NCI-H82 treated with DMSO at 0.1 percent for 48 hours (cell line): ENCODE results near the gene SCAF8.
"Not testable (repeated sequence)": the region's sequence is repeated elsewhere in the genome, so short reads cannot be mapped to it uniquely, and the experiment has no call there.

Experiments used
- DNase-seq: peaks from one replicate; lab custom pipeline; 2025; ENCODE audit not compliant: unreplicated experiment; lab: John Stamatoyannopoulos, UW

Gene SCAF8

DNA sequence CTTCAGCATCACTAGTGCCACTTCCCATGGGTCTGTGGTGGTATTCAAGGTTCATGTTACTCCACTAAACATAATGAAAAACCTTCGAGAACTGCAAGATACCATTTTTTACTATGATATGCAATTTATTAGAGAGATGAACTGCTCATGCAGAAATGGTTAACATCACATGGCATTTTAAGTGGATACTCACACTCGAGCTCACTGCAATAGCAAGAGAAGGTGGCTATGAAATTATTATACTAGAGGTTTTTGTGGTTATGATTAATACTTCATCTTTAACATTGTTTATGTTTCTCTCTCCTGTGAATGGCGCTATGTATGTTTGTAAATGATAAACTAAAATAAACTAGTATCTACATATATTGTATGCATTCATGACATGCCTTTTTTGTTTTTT is 35.1 kb downstream of the SCAF8 start:
- no peak for DNase-seq

DNA sequence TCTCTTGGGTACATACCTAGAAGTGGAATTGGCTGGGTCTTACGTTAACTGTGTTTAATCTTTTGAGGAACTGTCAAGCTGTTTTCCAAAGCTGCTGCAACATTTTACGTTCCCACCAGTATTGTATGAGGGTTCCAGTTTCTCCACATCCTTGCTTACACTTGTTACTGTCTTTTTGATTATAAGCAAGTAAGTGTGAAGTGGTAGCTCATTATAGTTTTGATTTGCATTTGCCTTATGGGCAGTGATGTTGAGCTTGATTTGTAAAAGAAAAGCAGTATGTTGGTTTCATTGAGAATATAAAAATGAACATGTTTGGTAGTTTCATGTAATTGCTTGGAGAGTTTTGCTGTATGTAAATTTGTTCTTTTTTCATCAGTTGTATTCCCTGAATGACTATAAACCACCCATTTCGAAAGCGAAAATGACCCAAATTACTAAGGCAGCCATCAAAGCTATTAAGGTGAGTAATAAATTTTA is 40.4 kb downstream of the SCAF8 start:
- DNase-seq = no peak

DNA sequence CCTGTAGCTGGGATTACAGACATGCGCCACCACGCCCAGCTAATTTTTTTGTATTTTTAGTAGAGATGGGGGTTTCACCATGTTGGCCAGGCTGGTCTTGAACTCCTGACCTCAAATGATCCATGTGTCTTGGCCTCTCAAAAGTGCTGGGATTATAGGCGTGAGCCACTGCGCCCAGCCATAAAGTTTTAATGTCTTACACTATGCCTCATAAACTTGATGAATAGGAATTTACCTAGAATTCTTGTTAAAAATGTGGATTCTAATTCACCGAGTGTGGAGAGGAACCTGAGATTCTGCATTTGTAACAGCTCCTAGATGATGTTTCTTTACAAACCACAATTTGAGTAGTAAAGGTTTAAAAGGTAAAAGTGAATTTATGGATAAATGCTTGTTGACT is 45.9 kb downstream of the SCAF8 start:
- DNase-seq = not testable (repeated sequence)

DNA sequence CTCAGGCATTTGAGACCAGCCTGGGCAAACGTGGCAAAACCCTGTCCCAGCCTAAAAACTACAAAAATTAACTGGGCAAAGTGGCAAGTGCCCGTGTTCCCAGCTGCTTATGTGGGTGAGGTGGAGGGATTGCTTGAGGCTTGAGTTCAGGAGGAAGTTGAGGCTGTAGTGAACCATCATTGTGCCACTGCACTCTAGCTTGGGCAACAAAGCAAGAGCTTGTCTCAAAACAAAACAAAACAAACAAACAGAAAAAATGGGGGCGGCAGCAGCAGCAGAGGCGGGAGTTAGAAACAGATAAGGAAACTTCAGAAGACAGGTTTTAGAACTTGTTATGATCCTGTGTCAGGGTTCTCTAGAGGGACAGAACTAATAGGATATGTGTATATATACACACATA is 49.0 kb downstream of the SCAF8 start:
- DNase-seq = no peak

DNA sequence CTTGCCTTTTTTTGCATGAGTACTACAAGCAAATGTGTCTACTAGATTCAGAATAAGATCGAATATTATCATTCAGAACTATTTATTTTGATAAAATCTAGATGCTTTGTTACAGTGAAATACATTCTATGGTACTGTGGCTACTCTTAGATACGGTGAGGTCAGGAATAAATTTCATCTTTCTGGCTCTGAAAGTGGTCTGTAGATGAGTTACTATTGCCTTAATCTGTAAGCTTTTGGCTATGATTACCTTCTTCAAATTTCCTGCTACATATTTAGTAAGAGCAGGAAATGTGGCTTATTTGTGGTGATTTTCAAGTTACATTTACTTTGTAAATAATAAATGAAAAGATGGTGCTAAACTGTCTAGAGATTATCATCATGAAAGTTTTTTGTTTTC is 50.0 kb downstream of the SCAF8 start:
- no peak for DNase-seq

DNA sequence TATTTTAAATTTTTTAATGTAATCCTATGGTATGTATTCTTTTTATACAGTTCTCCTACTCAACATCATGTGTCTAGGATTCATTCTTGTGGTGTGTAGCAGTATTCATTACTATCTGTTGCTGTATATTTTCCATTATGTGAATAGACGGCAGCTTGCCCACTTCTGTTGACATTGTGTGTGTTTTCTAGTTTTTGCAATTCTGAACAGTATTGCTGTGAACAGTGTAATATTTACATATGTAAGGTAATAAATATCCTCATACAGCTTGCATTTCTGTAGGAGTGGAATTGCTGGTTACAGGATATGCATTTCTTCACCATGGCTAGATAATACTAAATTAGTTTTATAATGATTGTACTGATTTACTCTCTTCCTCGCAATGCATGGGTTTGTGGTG is 51.9 kb downstream of the SCAF8 start:
- DNase-seq = no peak

DNA sequence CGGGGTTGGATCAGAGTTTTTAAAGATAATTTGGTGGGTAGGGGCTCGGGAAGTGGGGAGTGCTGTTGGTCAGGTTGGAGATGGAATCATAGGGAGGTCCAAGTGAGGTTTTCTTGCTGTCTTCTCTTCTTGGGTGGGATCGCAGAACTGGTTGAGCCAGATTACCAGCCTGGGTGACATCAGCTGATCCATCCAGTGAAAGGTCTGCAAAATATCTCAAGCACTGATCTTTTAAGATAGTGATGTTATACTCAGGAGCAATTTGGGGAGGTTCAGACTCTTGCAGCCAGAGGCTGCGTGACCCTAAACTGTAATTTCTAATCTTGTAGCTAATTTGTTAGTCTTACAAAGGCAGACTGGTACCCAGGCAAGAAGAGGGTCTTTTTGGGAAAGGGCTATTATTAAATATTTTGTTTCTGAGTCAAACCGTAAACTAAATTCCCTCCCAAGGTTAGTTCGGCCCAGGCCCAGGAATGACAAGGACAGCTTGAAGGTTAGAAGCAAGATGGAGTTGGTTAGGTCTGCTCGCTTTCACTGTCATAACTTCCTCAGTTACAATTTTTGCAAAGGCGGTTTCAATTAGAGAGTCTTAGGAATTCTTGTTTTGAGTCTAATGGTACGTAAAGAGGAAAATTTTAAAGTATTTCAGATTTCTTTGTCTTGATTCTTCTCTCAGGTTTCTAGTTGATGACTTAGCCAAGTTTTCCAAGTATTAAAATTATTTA is 53.1 kb downstream of the SCAF8 start:
- DNase-seq = no peak

DNA sequence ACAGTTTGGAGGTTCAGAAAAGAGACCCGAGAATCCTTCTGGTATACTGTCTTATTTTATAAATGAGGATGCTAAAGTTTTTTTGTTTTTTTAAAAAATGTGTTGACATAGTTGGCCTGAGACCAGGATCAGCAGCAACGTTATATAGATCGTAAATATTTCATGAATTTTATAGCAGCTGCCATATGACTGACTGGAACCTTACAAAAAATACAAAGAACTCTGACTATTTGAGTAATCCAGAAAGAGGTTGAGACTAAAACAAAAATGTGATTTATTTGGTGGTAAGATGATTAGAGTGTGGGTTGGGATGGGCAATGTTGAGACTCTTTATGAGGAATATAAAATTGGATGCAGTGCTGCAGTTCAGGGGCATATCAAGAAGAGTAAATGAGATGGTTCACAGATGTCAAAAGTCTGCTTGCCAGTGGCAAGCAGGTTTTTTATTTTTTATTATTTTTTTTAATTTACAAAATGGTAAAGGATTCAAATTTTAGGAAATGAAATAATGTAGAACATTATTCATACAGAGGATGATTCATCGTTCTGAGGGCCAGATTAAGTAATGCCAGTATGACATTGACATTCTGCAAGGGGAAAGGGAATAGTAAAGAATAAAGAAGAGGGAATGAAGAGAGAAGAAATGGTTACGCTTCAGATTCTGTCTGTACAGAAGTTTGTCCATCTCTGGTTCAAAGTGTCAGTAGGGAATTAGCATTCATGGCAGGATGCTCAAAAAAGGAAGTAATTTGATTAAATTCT is 58.5 kb downstream of the SCAF8 start:
- DNase-seq = no peak

DNA sequence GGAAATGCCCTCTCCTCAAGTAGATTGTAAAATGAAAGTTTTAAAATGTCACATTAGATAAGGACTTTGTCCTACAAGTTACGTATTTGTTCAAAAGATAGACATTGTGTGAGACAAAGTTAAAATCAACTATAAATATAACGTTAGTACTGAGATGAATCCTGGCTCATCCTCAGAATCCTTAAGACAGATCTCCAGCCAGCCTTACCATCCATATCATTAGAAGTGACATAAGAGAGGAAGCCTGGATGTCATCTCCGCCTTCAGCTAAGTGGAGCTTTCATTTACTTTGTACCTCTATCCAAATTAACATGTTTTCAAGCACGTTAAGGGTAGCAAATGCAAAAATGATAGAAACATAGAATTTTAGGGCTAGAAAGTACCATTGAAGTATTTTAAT is 59.1 kb downstream of the SCAF8 start:
- DNase-seq = no peak

DNA sequence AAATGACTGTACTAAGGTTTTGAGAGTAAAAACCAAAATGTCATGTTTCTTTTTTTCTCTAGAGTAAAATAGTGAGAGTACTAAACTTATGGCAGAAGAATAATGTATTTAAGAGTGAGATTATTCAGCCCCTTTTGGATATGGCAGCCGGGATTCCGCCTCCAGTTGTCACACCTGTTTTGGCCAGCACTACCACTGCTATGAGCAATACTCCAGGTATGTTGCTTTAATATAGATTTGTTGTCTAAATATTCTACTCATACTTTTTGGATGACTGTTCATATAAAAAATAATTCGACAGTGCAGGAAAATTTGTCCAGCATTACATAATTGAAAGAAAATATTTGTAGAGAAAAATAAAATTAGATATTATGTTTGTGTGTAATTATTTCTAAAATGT is 59.5 kb downstream of the SCAF8 start:
- DNase-seq = no peak

DNA sequence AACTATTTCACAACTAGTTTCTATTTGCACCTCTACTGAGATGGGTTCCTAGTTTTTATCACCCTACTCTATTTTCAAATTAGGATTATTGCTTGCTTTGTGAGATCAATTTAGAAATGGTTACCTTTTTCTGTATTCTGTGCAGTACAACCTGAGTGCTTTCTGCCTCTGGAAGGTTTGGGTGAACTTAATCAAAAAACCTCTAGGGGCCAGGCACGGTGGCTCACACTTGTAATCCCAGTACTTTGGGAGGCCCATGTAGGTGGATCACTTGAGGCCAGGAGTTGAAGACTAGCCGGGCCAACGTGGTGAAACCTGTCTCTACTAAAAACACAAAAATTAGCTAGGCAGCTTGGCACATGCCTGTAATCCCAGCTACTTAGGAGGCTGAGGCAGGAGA is 63.3 kb downstream of the SCAF8 start:
- no peak for DNase-seq

DNA sequence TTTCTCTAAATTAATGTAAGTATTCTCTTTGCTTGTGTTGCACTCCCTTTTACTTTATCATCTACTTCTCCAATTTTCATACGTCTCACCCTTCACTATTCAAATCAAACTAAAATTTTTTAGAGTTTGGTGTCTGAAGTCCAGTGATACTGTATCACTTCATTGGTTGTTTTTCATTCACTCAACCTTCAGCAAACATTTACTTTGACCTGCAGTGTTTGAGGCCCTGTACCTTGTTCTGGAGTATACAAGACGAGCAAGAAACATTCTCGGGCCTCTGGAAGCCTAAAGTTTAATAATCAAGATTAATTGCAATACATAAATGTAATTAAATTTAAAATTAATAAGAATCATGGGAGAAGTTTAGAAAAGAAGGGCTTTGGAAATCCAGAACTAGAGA is 64.6 kb downstream of the SCAF8 start:
- DNase-seq = no peak

DNA sequence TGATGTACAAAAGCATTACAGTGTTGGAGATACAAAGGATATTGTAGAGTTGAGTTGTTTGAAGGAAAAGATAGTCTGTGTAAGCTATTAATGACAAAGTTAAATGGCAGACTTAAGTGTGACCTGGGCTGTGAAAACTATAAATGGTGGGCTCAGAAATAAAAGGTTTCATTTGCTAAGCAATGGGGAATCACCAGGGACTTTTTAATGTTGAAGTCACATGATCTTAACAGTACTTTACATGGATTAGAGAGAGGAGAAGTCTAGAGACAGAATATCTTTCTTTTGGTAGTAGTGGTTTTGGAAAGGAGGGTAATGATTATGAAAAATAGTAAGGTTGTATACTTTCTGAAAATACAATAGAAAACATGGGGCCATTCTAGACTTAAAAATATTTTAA is 67.1 kb downstream of the SCAF8 start:
- no peak for DNase-seq

DNA sequence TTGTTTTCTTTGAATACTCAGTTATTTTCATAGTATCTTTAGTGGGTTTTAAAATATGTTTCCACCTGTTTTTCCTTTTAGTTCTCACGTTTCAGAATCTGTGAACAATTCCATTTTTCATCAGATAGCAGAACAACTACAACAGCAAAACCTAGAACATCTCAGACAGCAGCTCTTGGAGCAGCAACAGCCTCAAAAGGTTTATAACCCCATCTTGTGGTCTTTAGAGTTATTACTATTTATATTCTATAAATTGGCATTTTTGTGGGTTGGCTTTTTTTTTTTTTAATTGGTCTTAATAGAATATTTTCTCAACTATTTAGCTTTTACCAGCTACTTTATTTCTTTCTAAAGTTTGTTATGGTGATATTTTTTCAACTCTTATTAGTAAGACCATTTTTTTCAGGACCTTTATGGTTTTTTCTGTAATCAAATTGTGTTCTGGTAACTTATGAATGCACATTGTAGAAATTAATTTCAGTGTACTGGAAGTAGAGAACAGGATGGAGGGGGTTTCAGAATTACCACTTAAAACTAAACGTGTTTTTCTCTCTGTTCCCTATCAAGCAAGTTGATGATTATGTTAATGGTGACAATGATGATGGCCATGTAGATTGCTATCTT is 72.2 kb downstream of the SCAF8 start:
- no peak for DNase-seq

DNA sequence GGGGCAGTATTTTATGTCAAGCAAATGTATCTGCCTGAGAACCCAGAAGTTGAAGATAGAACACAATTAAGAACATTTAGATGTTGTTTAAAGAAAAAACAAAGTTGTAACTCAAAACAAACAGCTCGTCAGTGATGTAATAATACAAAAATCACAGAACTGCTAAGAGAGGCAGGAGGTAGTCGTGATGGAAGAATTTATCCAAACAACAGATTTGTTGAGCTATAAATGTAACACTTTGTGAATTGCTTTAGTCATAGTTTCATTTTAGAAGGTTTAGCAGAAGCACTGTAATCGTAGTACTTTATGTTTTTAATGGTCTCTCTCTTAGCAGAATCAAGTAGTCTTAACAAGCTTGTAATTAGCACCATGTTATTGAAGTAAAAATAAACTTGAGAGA is 73.6 kb downstream of the SCAF8 start:
- DNase-seq = no peak

DNA sequence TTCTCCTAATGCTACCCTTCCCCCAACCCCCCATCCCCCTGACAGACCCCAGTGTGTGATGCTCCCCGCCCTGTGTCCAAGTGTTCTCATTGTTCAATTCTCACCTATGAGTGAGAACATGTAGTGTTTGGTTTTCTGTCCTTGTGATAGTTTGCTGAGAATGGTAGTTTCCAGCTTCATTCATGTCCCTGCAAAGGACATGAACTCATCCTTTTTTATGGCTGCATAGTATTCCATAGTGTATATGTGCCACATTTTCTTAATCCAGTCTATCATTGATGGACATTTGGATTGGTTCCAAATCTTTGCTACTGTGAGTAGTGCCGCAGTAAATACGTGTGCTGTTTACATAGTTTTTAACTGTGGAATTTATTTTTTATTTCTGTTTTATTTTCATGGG is 78.4 kb downstream of the SCAF8 start:
- DNase-seq = not testable (repeated sequence)

DNA sequence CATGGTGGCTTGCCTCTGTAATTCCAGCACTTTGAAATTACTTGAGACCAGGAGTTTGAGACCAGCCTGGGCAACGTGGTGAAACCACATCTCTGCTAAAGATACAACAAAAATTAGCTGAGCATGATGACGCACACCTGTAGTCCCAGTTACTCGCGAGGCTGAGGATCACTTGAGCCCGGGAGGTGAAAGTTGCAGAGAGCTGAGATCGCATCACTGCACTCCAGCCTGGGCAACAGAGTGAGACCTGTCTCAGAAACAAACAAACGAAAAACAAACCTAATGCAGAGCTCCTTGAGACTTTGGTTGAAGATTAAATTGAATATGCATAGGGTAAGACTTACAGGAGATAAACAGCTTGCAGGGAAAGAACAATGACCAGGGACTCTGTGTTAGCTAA is 80.8 kb downstream of the SCAF8 start:
- DNase-seq = no peak

DNA sequence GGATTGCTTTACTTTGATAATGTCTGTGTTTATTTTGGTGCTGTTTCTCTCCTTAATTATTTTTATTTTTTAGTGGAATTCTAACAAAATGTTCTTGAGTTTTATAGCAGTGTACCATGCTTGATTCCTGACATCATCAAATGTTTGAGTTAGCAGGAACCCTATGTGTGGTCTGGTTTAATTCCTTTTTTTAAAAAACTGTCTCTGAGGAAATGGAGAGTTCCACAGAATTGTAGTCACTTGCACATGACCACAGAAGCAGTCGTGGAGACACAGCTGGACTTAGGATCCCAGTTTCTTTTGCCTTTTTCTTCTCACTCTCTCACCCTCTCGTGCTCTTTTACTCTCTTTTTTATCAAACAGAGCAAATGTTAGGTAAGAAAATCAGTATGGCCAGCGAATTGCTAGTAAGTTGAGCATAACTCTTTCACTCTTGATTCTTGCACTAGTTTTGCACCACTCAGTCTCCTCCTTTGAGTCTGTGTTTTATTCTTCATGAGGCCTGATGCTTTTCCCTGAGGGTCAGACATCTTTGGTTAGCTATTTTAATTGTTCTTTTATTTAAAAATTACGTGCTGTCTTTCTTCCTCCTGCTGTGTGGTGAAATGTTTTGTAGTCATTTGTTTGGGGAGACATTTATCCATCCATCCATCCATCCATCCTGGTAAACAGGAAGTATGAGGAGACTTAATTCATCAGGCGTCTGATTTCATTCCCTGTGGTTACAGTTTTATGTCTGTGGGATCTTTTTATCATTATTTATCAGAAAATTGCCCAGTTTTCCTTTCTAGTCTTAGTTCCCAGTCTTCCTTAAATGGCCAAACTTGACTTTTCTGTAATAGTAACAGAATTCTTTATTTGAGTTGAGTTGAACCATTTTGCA is 83.0 kb downstream of the SCAF8 start:
- no peak for DNase-seq

DNA sequence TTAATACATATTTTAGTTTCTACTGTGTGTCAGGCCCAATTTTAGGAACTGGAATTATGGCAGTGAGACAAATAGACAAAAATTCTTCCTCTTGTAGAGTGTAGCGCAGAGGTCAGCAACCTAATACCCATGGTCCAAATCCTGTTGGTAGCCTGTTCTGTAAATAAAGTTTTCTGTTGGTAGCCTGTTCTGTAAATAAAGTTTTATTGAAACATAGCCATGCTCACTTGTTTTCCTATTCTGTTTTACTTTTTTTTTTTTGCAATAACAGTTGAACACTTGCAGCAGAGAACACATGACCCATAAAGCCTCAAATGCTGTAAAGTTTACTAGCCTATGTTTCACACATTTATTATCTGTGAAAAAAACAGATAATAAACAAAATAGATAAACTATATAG is 87.9 kb downstream of the SCAF8 start:
- no peak for DNase-seq

DNA sequence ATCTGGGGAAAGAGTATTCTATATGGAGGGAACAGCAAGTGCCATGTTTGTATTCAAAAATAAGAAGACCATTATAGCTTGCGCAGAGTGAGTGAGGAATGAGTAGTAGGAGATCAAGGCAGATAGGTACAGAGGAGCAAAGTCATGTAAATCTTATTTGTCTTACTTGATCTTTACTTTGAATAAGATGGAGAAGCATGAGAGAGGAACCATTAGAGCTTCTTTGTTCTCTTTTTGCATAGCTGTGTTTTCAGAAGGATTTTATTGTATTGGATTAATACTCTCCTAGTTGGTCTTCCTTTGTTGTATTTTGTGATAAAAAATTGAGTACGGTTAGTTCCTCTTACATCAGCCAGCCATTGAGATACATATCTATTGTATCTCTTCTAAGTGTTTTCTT is 88.4 kb downstream of the SCAF8 start:
- DNase-seq = no peak

DNA sequence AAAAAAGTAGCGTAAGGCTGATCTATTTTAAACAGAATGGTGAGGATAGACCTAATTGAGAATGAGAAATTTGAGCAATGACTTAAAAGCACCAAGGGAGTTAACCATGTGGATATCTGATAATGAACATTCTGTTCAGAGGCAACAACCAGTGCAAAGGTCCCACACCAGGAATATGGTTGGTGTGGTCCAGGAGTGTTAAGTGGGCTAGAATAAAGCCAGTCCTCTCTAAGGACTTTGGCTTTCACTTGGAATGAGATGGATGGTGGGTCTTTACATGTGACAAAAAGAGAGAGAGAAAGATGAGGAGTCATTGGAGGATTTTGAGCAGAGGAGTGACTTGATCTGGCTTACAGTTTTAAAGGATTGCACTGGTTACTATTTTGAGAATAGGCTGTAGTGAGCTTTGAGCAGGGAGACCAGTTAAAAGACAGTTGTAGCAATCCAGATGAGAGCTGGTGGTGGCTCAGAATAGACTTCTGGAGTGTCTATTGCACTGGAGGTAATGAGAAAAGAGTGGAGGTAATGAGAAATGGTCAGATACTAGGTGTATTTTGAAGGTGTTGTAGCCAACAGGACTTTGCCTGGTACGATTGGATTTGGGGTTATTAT is 89.8 kb downstream of the SCAF8 start:
- no peak for DNase-seq
